ENCODE results near the gene EPHB3.

EPHB3 gene

DNA sequence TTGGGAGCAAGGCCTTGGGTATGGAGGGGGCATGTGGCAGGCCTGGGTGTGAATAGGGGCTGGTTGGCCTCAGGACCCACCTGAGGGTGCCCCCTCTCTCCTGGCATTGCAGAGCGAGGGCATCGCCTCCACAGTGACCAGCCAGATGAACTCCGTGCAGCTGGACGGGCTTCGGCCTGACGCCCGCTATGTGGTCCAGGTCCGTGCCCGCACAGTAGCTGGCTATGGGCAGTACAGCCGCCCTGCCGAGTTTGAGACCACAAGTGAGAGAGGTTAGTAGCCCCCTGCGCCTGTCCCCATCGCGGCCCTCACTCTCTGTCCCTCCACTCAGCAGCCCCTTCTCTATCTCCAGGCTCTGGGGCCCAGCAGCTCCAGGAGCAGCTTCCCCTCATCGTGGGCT lies 16.0 kb downstream of the EPHB3 start:
- no peak overlapping the region for H3K4me3 ChIP-seq (ENCODE audit: low read length)
- DNase-seq (ENCODE audit: low read depth) = no peak
- TF ChIP-seq, protein P1, sequence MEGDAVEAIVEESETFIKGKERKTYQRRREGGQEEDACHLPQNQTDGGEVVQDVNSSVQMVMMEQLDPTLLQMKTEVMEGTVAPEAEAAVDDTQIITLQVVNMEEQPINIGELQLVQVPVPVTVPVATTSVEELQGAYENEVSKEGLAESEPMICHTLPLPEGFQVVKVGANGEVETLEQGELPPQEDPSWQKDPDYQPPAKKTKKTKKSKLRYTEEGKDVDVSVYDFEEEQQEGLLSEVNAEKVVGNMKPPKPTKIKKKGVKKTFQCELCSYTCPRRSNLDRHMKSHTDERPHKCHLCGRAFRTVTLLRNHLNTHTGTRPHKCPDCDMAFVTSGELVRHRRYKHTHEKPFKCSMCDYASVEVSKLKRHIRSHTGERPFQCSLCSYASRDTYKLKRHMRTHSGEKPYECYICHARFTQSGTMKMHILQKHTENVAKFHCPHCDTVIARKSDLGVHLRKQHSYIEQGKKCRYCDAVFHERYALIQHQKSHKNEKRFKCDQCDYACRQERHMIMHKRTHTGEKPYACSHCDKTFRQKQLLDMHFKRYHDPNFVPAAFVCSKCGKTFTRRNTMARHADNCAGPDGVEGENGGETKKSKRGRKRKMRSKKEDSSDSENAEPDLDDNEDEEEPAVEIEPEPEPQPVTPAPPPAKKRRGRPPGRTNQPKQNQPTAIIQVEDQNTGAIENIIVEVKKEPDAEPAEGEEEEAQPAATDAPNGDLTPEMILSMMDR (conservative IDR thresholded peaks at IDR 0.05; ENCODE audit: low read length) = no peak

DNA sequence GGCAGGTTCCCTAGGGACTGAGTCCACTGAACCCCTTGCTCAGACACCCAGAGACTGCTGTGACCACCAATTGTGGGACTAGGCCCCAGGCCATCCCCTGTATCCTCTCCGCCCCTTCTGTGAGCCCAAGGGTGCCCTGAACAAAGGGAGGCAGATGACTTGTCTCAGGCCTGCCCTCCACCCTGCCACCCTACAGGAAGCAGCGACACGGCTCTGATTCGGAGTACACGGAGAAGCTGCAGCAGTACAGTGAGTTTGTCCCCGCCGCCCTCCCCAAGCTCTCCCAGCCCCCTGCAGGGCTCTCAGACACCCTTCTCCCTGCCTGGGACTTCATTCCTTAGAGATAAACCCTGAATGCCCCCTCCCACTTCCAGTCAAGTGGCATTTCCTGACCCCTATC lies 16.6 kb downstream of the EPHB3 start:
- TF ChIP-seq, protein P1 (conservative IDR thresholded peaks at IDR 0.05; ENCODE audit: low read length) = no peak
- no peak for DNase-seq (ENCODE audit: low read depth)
- H3K4me3 ChIP-seq (ENCODE audit: low read length) = no peak overlapping the region

DNA sequence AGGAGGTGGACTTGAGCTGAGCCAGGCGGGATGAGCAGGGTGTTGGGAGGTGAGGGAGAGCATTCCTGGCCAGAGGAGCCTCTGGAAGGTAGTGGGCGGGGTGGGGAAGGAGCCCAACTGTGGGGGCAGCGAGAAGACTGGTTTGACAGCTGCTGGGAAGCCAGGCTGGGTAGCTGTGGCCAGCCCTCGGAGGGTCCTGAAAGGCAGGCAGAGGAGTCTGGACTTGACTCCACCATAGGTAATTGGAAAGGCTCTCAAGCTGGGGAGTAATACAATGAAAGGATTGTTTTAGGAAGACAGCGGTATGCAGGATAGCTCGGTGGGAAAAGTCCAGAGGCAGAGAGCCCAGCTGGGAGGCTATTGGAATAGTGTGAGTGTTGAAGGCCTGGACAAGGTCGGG lies 17.2 kb downstream of the EPHB3 start:
- no peak overlapping the region for H3K4me3 ChIP-seq (ENCODE audit: low read length)
- no peak for DNase-seq (ENCODE audit: low read depth)
- TF ChIP-seq, protein P1 (conservative IDR thresholded peaks at IDR 0.05; ENCODE audit: low read length) = no peak

DNA sequence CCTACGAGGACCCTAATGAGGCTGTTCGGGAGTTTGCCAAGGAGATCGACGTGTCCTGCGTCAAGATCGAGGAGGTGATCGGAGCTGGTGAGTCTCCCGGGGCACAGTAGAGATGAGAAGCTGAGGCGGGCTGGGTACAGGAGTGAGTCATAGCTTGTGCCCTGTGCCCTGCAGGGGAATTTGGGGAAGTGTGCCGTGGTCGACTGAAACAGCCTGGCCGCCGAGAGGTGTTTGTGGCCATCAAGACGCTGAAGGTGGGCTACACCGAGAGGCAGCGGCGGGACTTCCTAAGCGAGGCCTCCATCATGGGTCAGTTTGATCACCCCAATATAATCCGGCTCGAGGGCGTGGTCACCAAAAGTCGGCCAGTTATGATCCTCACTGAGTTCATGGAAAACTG lies 17.9 kb downstream of the EPHB3 start:
- no peak for DNase-seq (ENCODE audit: low read depth)

DNA sequence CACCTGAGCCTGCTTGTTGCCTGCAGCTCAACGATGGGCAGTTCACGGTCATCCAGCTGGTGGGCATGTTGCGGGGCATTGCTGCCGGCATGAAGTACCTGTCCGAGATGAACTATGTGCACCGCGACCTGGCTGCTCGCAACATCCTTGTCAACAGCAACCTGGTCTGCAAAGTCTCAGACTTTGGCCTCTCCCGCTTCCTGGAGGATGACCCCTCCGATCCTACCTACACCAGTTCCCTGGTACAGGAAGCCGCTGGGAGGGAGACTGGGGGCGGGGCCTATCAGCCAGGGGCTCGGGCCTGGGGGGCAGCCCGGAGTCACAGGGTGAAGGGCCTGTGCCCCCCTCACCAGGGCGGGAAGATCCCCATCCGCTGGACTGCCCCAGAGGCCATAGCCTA lies 18.8 kb downstream of the EPHB3 start:
- no peak overlapping the region for H3K4me3 ChIP-seq (ENCODE audit: low read length)
- TF ChIP-seq, protein P1 (conservative IDR thresholded peaks at IDR 0.05; ENCODE audit: low read length) = no peak
- no peak for DNase-seq (ENCODE audit: low read depth)

More for the DNA sequence above, 17.9 kb downstream of the EPHB3 start:
- H3K4me3 ChIP-seq (ENCODE audit: low read length) = no peak overlapping the region
- TF ChIP-seq, protein P1 (conservative IDR thresholded peaks at IDR 0.05; ENCODE audit: low read length) = no peak

DNA sequence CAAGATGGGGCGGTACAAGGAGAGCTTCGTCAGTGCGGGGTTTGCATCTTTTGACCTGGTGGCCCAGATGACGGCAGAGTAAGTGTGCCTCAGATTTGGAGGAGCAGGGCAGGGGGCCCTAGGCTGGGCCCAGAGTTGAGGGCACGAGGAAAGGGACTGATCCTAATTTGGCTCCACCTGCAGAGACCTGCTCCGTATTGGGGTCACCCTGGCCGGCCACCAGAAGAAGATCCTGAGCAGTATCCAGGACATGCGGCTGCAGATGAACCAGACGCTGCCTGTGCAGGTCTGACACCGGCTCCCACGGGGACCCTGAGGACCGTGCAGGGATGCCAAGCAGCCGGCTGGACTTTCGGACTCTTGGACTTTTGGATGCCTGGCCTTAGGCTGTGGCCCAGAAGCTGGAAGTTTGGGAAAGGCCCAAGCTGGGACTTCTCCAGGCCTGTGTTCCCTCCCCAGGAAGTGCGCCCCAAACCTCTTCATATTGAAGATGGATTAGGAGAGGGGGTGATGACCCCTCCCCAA lies 19.8 kb downstream of the EPHB3 start:
- DNase-seq (ENCODE audit: low read depth) = no peak
- TF ChIP-seq, protein P1 (conservative IDR thresholded peaks at IDR 0.05; ENCODE audit: low read length) = no peak
- no peak overlapping the region for H3K4me3 ChIP-seq (ENCODE audit: low read length)

DNA sequence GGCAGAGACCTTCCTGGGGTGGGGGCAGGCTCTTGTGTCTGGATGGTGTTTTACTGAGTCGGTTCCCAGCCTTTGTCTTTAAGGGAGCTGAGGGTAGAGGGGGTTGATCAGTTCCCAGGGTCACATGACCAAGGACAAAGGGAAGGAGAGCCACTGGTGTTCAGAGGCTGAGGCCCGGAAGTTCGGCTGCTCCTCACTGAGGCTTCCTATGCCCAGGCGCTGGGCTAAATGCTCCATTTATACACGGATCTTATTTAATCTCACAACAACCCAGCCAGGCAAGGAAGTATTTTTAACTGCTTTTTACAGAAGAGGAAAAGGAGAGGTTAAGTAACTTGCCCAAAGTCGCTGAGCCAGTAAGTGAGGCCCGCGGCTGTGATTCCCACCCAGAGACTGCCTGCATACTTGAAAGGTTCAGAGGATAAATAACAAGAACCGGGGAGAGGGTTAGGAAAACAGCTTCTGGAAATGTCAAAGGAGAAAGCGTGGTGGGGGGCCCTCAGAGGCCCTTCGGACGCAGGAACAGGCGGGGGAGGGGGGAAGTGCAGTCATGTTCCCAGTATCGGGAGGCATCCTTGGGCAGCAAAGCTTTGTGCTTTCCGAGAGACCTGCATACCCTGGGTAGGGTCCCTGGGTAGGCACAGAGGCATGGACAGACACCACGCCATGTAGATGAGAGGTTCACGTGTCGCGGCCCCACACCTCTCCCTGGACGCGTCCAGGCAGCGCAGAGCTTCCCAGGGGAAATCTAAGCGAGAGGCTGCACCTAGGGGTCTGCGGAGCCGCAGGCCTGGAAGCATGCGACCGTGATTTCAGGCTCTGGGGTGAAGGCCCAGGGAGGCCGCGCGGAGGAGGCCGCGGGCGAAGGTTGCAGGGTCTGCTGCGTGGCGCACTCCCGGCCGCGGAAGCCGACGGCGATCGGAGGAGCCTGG lies 21.3 kb downstream of the EPHB3 start:
- TF ChIP-seq, protein P1 (conservative IDR thresholded peaks at IDR 0.05; ENCODE audit: low read length) = no peak
- H3K4me3 ChIP-seq (ENCODE audit: low read length) = peak overlapping the region; percentile 57
- DNase-seq (ENCODE audit: low read depth) = peak; percentile 81

All from AG10803 (cell line).